H1 (cell line): Measurements from ENCODE around the gene GRIA1. TPM values are rescaled to one million over a fixed set of nuclear protein-coding genes. Genes with fewer than 3 reads are reported as not detected.

Source experiments
- CTCF ChIA-PET: fragments of 300-600 bp; sonication (Branson Sonifier 250); formaldehyde crosslinking; loops from one replicate; lab custom pipeline; 2021; ENCODE audit not compliant: partially characterized antibody; lab: Charles Lee
- POLR2A ChIA-PET: fragments of 300-600 bp; sonication (Branson Sonifier 250); formaldehyde crosslinking; loops from one replicate; lab custom pipeline; 2021; ENCODE audit warnings: inconsistent platforms; ENCODE audit not compliant: partially characterized antibody; lab: Charles Lee
- DNase-seq, 2 experiments: peaks; one replicate each; pipeline versions ENCODE4 v3.0.0 to v3.0.0-alpha.2; 2010 to 2022; ENCODE audit warnings: low spot score in 2 of 2, low read depth in 1 of 2, mixed read lengths in 1 of 2
- FAIRE-seq: peaks from 2 replicates; lab custom pipeline; 2011; peaks lifted over from hg19 to GRCh38; lab: Jason Lieb, UNC
- H2AFZ ChIP-seq: 2 replicates; pipeline ENCODE4 v1.8.1; 2012; ENCODE audit warnings: low read length, inconsistent platforms
- H2AK5ac ChIP-seq: 2 replicates; pipeline ENCODE4 v1.6.1; 2013; ENCODE audit warnings: low read depth, low read length
- H2BK120ac ChIP-seq: replicated peaks from 2 replicates; pipeline ENCODE3; 2013; ENCODE audit warnings: low read depth, low read length, inconsistent platforms
- H2BK12ac ChIP-seq: 2 replicates; pipeline ENCODE4 v1.6.1; 2013; ENCODE audit warnings: low read depth, low read length
- H2BK15ac ChIP-seq: 2 replicates; pipeline ENCODE4 v1.6.1; 2013; ENCODE audit warnings: low read length
- H2BK20ac ChIP-seq: 2 replicates; pipeline ENCODE4 v1.6.1; 2013; ENCODE audit warnings: low read length
- H2BK5ac ChIP-seq: 2 replicates; pipeline ENCODE4 v1.6.1; 2013; ENCODE audit warnings: low read depth, low read length
- H3K14ac ChIP-seq: 2 replicates; pipeline ENCODE4 v1.6.1; 2013; ENCODE audit warnings: inconsistent platforms; ENCODE audit not compliant: insufficient read length
- H3K18ac ChIP-seq: 2 replicates; pipeline ENCODE4 v1.6.1; 2013; ENCODE audit warnings: low read length; ENCODE audit errors: extremely low read depth
- H3K23ac ChIP-seq: 2 replicates; pipeline ENCODE4 v1.6.1; 2013; ENCODE audit warnings: inconsistent platforms; ENCODE audit not compliant: insufficient read length
- H3K23me2 ChIP-seq: 2 replicates; pipeline ENCODE4 v1.6.1; 2013; ENCODE audit warnings: low read depth, low read length
- H3K27ac ChIP-seq: 2 replicates; pipeline ENCODE4 v1.6.1; 2011; ENCODE audit warnings: low read depth, low read length, inconsistent platforms
- H3K27me3 ChIP-seq, 4 experiments: replicated peaks in 1 of 4; 1 replicate in 1 of 4; 2 replicates in 3 of 4; pipeline versions ENCODE4 v1.6.1 to v1.8.1; 2011 to 2013; ENCODE audit warnings: low read length in 3 of 4, mild to moderate bottlenecking in 3 of 4, inconsistent platforms in 2 of 4, mixed read lengths in 2 of 4, moderate library complexity in 1 of 4; ENCODE audit not compliant: control insufficient read depth in 3 of 4, insufficient read depth in 3 of 4; ENCODE audit errors: extremely low read depth in 1 of 4
- H3K36me3 ChIP-seq, 4 experiments: 2 replicates each; pipeline versions ENCODE4 v1.6.1 to v1.8.1; 2011 to 2013; ENCODE audit warnings: mild to moderate bottlenecking in 4 of 4, low read length in 3 of 4, moderate library complexity in 2 of 4, control low read depth in 1 of 4, inconsistent platforms in 1 of 4; ENCODE audit not compliant: insufficient read depth in 4 of 4, control insufficient read depth in 2 of 4
- H3K4ac ChIP-seq: replicated peaks from 2 replicates; pipeline ENCODE3; 2013; ENCODE audit warnings: low read length, low read depth, mixed read lengths, inconsistent platforms; ENCODE audit not compliant: insufficient read length
- H3K4me1 ChIP-seq, 4 experiments: replicated peaks in 1 of 4; 1 replicate in 1 of 4; 2 replicates in 3 of 4; pipeline versions ENCODE4 v1.6.1 to v1.8.1; 2011 to 2013; ENCODE audit warnings: low read length in 3 of 4, inconsistent platforms in 2 of 4, mixed read lengths in 1 of 4; ENCODE audit not compliant: insufficient read depth in 4 of 4, control insufficient read depth in 3 of 4
- H3K4me2 ChIP-seq, 2 experiments: 2 replicates each; pipeline versions ENCODE4 v1.6.1 to v1.8.1; 2011 to 2013; ENCODE audit warnings: low read depth in 2 of 2, low read length in 2 of 2, control low read depth in 1 of 2, inconsistent platforms in 1 of 2, mild to moderate bottlenecking in 1 of 2; ENCODE audit not compliant: insufficient read depth in 1 of 2
- H3K4me3 ChIP-seq, 4 experiments: fragments of 200-600, 300-600 bp in 1 of 4; sonication (generic), shearing (Covaris generic), sonication (Bioruptor Twin) in 1 of 4; 2 replicates each; pipeline versions ENCODE4 v1.5.1 to v1.8.1; 2011 to 2016; ENCODE audit warnings: low read length in 4 of 4, low read depth in 3 of 4, control low read depth in 2 of 4, inconsistent platforms in 2 of 4, mild to moderate bottlenecking in 2 of 4, mixed read lengths in 1 of 4, moderate library complexity in 1 of 4; ENCODE audit not compliant: insufficient read depth in 2 of 4; ENCODE audit errors: extremely low read depth in 1 of 4
- H3K56ac ChIP-seq: replicated peaks from 2 replicates; pipeline ENCODE3; 2013; ENCODE audit warnings: low read depth, mild to moderate bottlenecking, mixed read lengths, low read length, inconsistent platforms; ENCODE audit not compliant: insufficient read length
- H3K79me1 ChIP-seq: 2 replicates; pipeline ENCODE4 v1.6.1; 2013; ENCODE audit warnings: low read depth, low read length, control low read depth
- H3K79me2 ChIP-seq, 2 experiments: 2 replicates each; pipeline versions ENCODE4 v1.6.1 to v1.8.1; 2012 to 2013; ENCODE audit warnings: low read length in 2 of 2, mild to moderate bottlenecking in 2 of 2, inconsistent platforms in 1 of 2; ENCODE audit not compliant: insufficient read depth in 2 of 2, control insufficient read depth in 1 of 2
- H3K9ac ChIP-seq, 4 experiments: replicated peaks in 1 of 4; 1 replicate in 1 of 4; 2 replicates in 3 of 4; pipeline versions ENCODE4 v1.6.1 to v1.8.1; 2011 to 2013; ENCODE audit warnings: low read depth in 3 of 4, low read length in 3 of 4, control low read depth in 2 of 4, mild to moderate bottlenecking in 2 of 4, moderate library complexity in 2 of 4, inconsistent platforms in 1 of 4; ENCODE audit errors: extremely low read depth in 1 of 4
- H3K9me3 ChIP-seq, 2 experiments: 2 replicates each; pipeline versions ENCODE4 v1.6.1 to v1.8.1; 2012 to 2013; ENCODE audit warnings: mild to moderate bottlenecking in 2 of 2, moderate library complexity in 2 of 2, control low read depth in 1 of 2, inconsistent platforms in 1 of 2, low read depth in 1 of 2, low read length in 1 of 2, mixed read lengths in 1 of 2; ENCODE audit not compliant: insufficient read depth in 2 of 2
- H4K20me1 ChIP-seq, 2 experiments: replicated peaks in 1 of 2; 2 replicates each; pipeline versions ENCODE3 to v1.8.1; 2011 to 2013; ENCODE audit warnings: inconsistent platforms in 2 of 2, low read length in 2 of 2, mild to moderate bottlenecking in 1 of 2; ENCODE audit not compliant: insufficient read depth in 2 of 2, control insufficient read depth in 1 of 2
- H4K5ac ChIP-seq: 2 replicates; pipeline ENCODE4 v1.6.1; 2013; ENCODE audit warnings: low read length, low read depth, mixed read lengths, inconsistent platforms; ENCODE audit not compliant: insufficient read length
- H4K8ac ChIP-seq: 2 replicates; pipeline ENCODE4 v1.8.0; 2013; ENCODE audit warnings: mild to moderate bottlenecking, moderate library complexity, low read length, inconsistent platforms; ENCODE audit not compliant: insufficient read depth; ENCODE audit errors: extremely low read depth
- H4K91ac ChIP-seq: replicated peaks from 2 replicates; pipeline ENCODE3; 2013; ENCODE audit warnings: low read length, mixed read lengths, inconsistent platforms; ENCODE audit not compliant: insufficient read length
- ASH2L ChIP-seq: fragments of 200-600, 300-600 bp; sonication (generic); IDR thresholded peaks from one replicate; pipeline ENCODE4 v1.7.1; 2017; ENCODE audit warnings: low read length
- CHD1 ChIP-seq: IDR thresholded peaks from 2 replicates; pipeline ENCODE4 v1.6.1; 2012; ENCODE audit warnings: low read depth, low read length, improper control_type of control experiment
- CREB1 ChIP-seq: IDR thresholded peaks from 2 replicates; pipeline ENCODE4 v1.6.1; 2012; ENCODE audit warnings: inconsistent platforms
- EP300 ChIP-seq, 2 experiments: IDR thresholded peaks; 1 replicate in 1 of 2; 2 replicates in 1 of 2; pipeline ENCODE4 v1.6.1; 2011 to 2012; ENCODE audit warnings: low read depth in 2 of 2, low read length in 2 of 2, mild to moderate bottlenecking in 2 of 2, borderline replicate concordance in 1 of 2, inconsistent platforms in 1 of 2, moderate library complexity in 1 of 2
- POLR2A ChIP-seq, 2 experiments: IDR thresholded peaks; 1 replicate in 1 of 2; 2 replicates in 1 of 2; pipeline ENCODE4 v1.6.1; 2011; ENCODE audit warnings: low read depth in 2 of 2, low read length in 2 of 2, mild to moderate bottlenecking in 2 of 2; ENCODE audit errors: control extremely low read depth in 1 of 2
- SRF ChIP-seq: IDR thresholded peaks from 2 replicates; pipeline ENCODE4 v1.6.1; 2011; ENCODE audit warnings: mild to moderate bottlenecking, low read depth, low read length, moderate library complexity
- TAF1 ChIP-seq: IDR thresholded peaks from 2 replicates; pipeline ENCODE4 v1.6.1; 2011; ENCODE audit warnings: mild to moderate bottlenecking, low read depth, low read length
- TAF7 ChIP-seq: optimal IDR thresholded peaks from 2 replicates; pipeline ENCODE3; 2011; ENCODE audit warnings: low read depth, mild to moderate bottlenecking, inconsistent platforms, low read length, moderate library complexity, borderline replicate concordance
- TBP ChIP-seq: IDR thresholded peaks from 2 replicates; pipeline ENCODE4 v1.6.1; 2011; ENCODE audit warnings: low read depth, low read length, improper control_type of control experiment
- ZNF274 ChIP-seq: IDR thresholded peaks from 2 replicates; pipeline ENCODE4 v1.7.0; 2012; ENCODE audit warnings: low read length, borderline replicate concordance; ENCODE audit errors: extremely low read depth
- polyA plus RNA-seq, 7 experiments: library from polyadenylated mRNA; depleted of rRNA in 3 of 7; stranded (reverse) in 5 of 7; unstranded in 2 of 7; fragments of >200 nt in 5 of 7; fragments of 200-250 nt in 2 of 7; gene quantifications; 1 replicate in 5 of 7; 2 replicates in 1 of 7; 4 replicates in 1 of 7; pipeline versions ENCODE4 v1.2.1 to v1.2.3, GENCODE V29; 2011 to 2013; ENCODE audit warnings: missing spikeins in 2 of 7, mixed read lengths in 2 of 7
- total RNA-seq: library from RNA; stranded (reverse); fragmentation: NEBNext Ultra II Directional; extraction: Animal tissue kit (Norgen Biotek cat#: 25700); gene quantifications from 2 replicates; pipeline ENCODE4 v1.2.1, GENCODE V29; 2021

GRIA1 gene
- total and polyA plus RNA-seq, 2 of the 8 experiments (the other 6 are each of a cell fraction or from before 2014, with no cell fraction given), result 0.97 to 2.5 TPM

DNA sequence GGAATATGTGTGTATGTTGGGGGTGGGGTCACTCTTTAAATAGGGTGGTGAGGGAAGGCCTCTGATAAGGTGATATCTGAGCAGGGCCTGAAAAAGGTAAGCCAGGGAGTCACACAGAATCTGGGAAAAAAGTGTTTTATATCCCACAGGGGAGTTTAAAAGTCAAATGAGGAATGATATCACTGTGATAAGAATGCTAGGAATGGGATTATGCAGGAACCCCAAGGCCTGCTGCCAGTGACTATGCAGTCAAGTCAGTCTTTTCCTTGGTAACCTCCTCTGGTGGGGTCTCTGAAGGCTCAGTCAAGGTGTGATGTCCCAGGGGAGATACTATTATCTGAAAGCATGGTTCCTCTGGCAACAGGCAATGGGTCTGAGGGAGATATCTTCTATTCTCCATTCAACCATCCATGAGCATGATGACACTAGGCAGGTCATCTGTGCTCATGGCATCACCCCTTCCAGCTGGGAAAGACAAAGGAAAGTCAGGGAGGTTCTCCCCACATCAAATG lies 53.5 kb downstream of the GRIA1 start:
- no peak overlapping the region for H3K27ac ChIP-seq
- H3K4me3 ChIP-seq, result no peak overlapping the region
- H4K91ac ChIP-seq, result no peak overlapping the region
- H3K4me2 ChIP-seq, result no peak overlapping the region
- no peaks in the 10 kb centered on the region for H3K9me3 ChIP-seq
- POLR2A ChIA-PET, result no interaction called here
- H3K79me1 ChIP-seq, result no peaks in the 10 kb centered on the region
- no peak overlapping the region for H3K4ac ChIP-seq
- H3K79me2 ChIP-seq, result no peaks in the 10 kb centered on the region
- H3K23me2 ChIP-seq, result no peaks in the 10 kb centered on the region
- no peak overlapping the region for H2BK120ac ChIP-seq
- H2AK5ac ChIP-seq, result no peak overlapping the region
- H3K56ac ChIP-seq, result no peak overlapping the region
- H3K18ac ChIP-seq, result no peak overlapping the region
- H4K20me1 ChIP-seq, result no peaks in the 10 kb centered on the region
- H3K27me3 ChIP-seq, result no peaks in the 10 kb centered on the region
- CTCF ChIA-PET, result interaction anchor here (0.7 kb wide), 1 partner anchor 848 kb away, joined by 3 read pairs; no protein-coding TSS in a partner anchor
- FAIRE-seq (no peak), DNase-seq (no peak)
- no peak overlapping the region for H3K23ac ChIP-seq
- no peak overlapping the region for H2BK12ac ChIP-seq
- no peaks in the 10 kb centered on the region; a peak in 1 of 7 replicates for H3K4me1 ChIP-seq
- no peak overlapping the region for H3K9ac ChIP-seq
- H2BK15ac ChIP-seq, result no peak overlapping the region
- H3K36me3 ChIP-seq, result no peaks in the 10 kb centered on the region
- H2AFZ ChIP-seq, result no peak overlapping the region
- no peak overlapping the region for H2BK20ac ChIP-seq
- no peak overlapping the region for H4K8ac ChIP-seq
- no peak for TF ChIP-seq TAF7
- TF ChIP-seq SRF, result no peak
- no peak for TF ChIP-seq ASH2L
- no peak for TF ChIP-seq POLR2A (IDR thresholded peaks at IDR 0.05; ENCODE audit: control extremely low read depth in 1 of 2, low read depth in 2 of 2, low read length in 2 of 2)
- no peak for TF ChIP-seq EP300 (IDR thresholded peaks at IDR 0.05; ENCODE audit: borderline replicate concordance in 1 of 2, low read depth in 2 of 2, low read length in 2 of 2)
- TF ChIP-seq CREB1, result no peak
- TF ChIP-seq TAF1, result no peak
- TF ChIP-seq ZNF274, result no peak
- TF ChIP-seq CHD1, result no peak
- TF ChIP-seq TBP, result no peak
- no peak overlapping the region for H2BK5ac ChIP-seq
- H3K14ac ChIP-seq, result no peak overlapping the region
- H4K5ac ChIP-seq, result no peak overlapping the region
